H1 (cell line): ENCODE measurements around the gene HOMER2. TPM values are rescaled to one million over a fixed set of nuclear protein-coding genes. Genes with fewer than 3 reads are reported as not detected.

Experiments
- CTCF ChIA-PET: fragments of 300-600 bp; sonication (Branson Sonifier 250); formaldehyde crosslinking; loops from one replicate; lab custom pipeline; 2021; ENCODE audit not compliant: partially characterized antibody; lab: Charles Lee
- POLR2A ChIA-PET: fragments of 300-600 bp; sonication (Branson Sonifier 250); formaldehyde crosslinking; loops from one replicate; lab custom pipeline; 2021; ENCODE audit warnings: inconsistent platforms; ENCODE audit not compliant: partially characterized antibody; lab: Charles Lee
- DNase-seq, 2 experiments: peaks; one replicate each; pipeline versions ENCODE4 v3.0.0 to v3.0.0-alpha.2; 2010 to 2022; ENCODE audit warnings: low spot score in 2 of 2, low read depth in 1 of 2, mixed read lengths in 1 of 2
- FAIRE-seq: peaks from 2 replicates; lab custom pipeline; 2011; peaks lifted over from hg19 to GRCh38; lab: Jason Lieb, UNC
- H2AFZ ChIP-seq: 2 replicates; pipeline ENCODE4 v1.8.1; 2012; ENCODE audit warnings: low read length, inconsistent platforms
- H2AK5ac ChIP-seq: 2 replicates; pipeline ENCODE4 v1.6.1; 2013; ENCODE audit warnings: low read depth, low read length
- H2BK120ac ChIP-seq: replicated peaks from 2 replicates; pipeline ENCODE3; 2013; ENCODE audit warnings: low read depth, low read length, inconsistent platforms
- H2BK12ac ChIP-seq: 2 replicates; pipeline ENCODE4 v1.6.1; 2013; ENCODE audit warnings: low read depth, low read length
- H2BK15ac ChIP-seq: 2 replicates; pipeline ENCODE4 v1.6.1; 2013; ENCODE audit warnings: low read length
- H2BK20ac ChIP-seq: 2 replicates; pipeline ENCODE4 v1.6.1; 2013; ENCODE audit warnings: low read length
- H2BK5ac ChIP-seq: 2 replicates; pipeline ENCODE4 v1.6.1; 2013; ENCODE audit warnings: low read depth, low read length
- H3K14ac ChIP-seq: 2 replicates; pipeline ENCODE4 v1.6.1; 2013; ENCODE audit warnings: inconsistent platforms; ENCODE audit not compliant: insufficient read length
- H3K18ac ChIP-seq: 2 replicates; pipeline ENCODE4 v1.6.1; 2013; ENCODE audit warnings: low read length; ENCODE audit errors: extremely low read depth
- H3K23ac ChIP-seq: 2 replicates; pipeline ENCODE4 v1.6.1; 2013; ENCODE audit warnings: inconsistent platforms; ENCODE audit not compliant: insufficient read length
- H3K23me2 ChIP-seq: 2 replicates; pipeline ENCODE4 v1.6.1; 2013; ENCODE audit warnings: low read depth, low read length
- H3K27ac ChIP-seq: 2 replicates; pipeline ENCODE4 v1.6.1; 2011; ENCODE audit warnings: low read depth, low read length, inconsistent platforms
- H3K27me3 ChIP-seq, 4 experiments: replicated peaks in 1 of 4; 1 replicate in 1 of 4; 2 replicates in 3 of 4; pipeline versions ENCODE4 v1.6.1 to v1.8.1; 2011 to 2013; ENCODE audit warnings: low read length in 3 of 4, mild to moderate bottlenecking in 3 of 4, inconsistent platforms in 2 of 4, mixed read lengths in 2 of 4, moderate library complexity in 1 of 4; ENCODE audit not compliant: control insufficient read depth in 3 of 4, insufficient read depth in 3 of 4; ENCODE audit errors: extremely low read depth in 1 of 4
- H3K36me3 ChIP-seq, 4 experiments: 2 replicates each; pipeline versions ENCODE4 v1.6.1 to v1.8.1; 2011 to 2013; ENCODE audit warnings: mild to moderate bottlenecking in 4 of 4, low read length in 3 of 4, moderate library complexity in 2 of 4, control low read depth in 1 of 4, inconsistent platforms in 1 of 4; ENCODE audit not compliant: insufficient read depth in 4 of 4, control insufficient read depth in 2 of 4
- H3K4ac ChIP-seq: replicated peaks from 2 replicates; pipeline ENCODE3; 2013; ENCODE audit warnings: low read length, low read depth, mixed read lengths, inconsistent platforms; ENCODE audit not compliant: insufficient read length
- H3K4me1 ChIP-seq, 4 experiments: replicated peaks in 1 of 4; 1 replicate in 1 of 4; 2 replicates in 3 of 4; pipeline versions ENCODE4 v1.6.1 to v1.8.1; 2011 to 2013; ENCODE audit warnings: low read length in 3 of 4, inconsistent platforms in 2 of 4, mixed read lengths in 1 of 4; ENCODE audit not compliant: insufficient read depth in 4 of 4, control insufficient read depth in 3 of 4
- H3K4me2 ChIP-seq, 2 experiments: 2 replicates each; pipeline versions ENCODE4 v1.6.1 to v1.8.1; 2011 to 2013; ENCODE audit warnings: low read depth in 2 of 2, low read length in 2 of 2, control low read depth in 1 of 2, inconsistent platforms in 1 of 2, mild to moderate bottlenecking in 1 of 2; ENCODE audit not compliant: insufficient read depth in 1 of 2
- H3K4me3 ChIP-seq, 4 experiments: fragments of 200-600, 300-600 bp in 1 of 4; sonication (generic), shearing (Covaris generic), sonication (Bioruptor Twin) in 1 of 4; 2 replicates each; pipeline versions ENCODE4 v1.5.1 to v1.8.1; 2011 to 2016; ENCODE audit warnings: low read length in 4 of 4, low read depth in 3 of 4, control low read depth in 2 of 4, inconsistent platforms in 2 of 4, mild to moderate bottlenecking in 2 of 4, mixed read lengths in 1 of 4, moderate library complexity in 1 of 4; ENCODE audit not compliant: insufficient read depth in 2 of 4; ENCODE audit errors: extremely low read depth in 1 of 4
- H3K56ac ChIP-seq: replicated peaks from 2 replicates; pipeline ENCODE3; 2013; ENCODE audit warnings: low read depth, mild to moderate bottlenecking, mixed read lengths, low read length, inconsistent platforms; ENCODE audit not compliant: insufficient read length
- H3K79me1 ChIP-seq: 2 replicates; pipeline ENCODE4 v1.6.1; 2013; ENCODE audit warnings: low read depth, low read length, control low read depth
- H3K79me2 ChIP-seq, 2 experiments: 2 replicates each; pipeline versions ENCODE4 v1.6.1 to v1.8.1; 2012 to 2013; ENCODE audit warnings: low read length in 2 of 2, mild to moderate bottlenecking in 2 of 2, inconsistent platforms in 1 of 2; ENCODE audit not compliant: insufficient read depth in 2 of 2, control insufficient read depth in 1 of 2
- H3K9ac ChIP-seq, 4 experiments: replicated peaks in 1 of 4; 1 replicate in 1 of 4; 2 replicates in 3 of 4; pipeline versions ENCODE4 v1.6.1 to v1.8.1; 2011 to 2013; ENCODE audit warnings: low read depth in 3 of 4, low read length in 3 of 4, control low read depth in 2 of 4, mild to moderate bottlenecking in 2 of 4, moderate library complexity in 2 of 4, inconsistent platforms in 1 of 4; ENCODE audit errors: extremely low read depth in 1 of 4
- H3K9me3 ChIP-seq, 2 experiments: 2 replicates each; pipeline versions ENCODE4 v1.6.1 to v1.8.1; 2012 to 2013; ENCODE audit warnings: mild to moderate bottlenecking in 2 of 2, moderate library complexity in 2 of 2, control low read depth in 1 of 2, inconsistent platforms in 1 of 2, low read depth in 1 of 2, low read length in 1 of 2, mixed read lengths in 1 of 2; ENCODE audit not compliant: insufficient read depth in 2 of 2
- H4K20me1 ChIP-seq, 2 experiments: replicated peaks in 1 of 2; 2 replicates each; pipeline versions ENCODE3 to v1.8.1; 2011 to 2013; ENCODE audit warnings: inconsistent platforms in 2 of 2, low read length in 2 of 2, mild to moderate bottlenecking in 1 of 2; ENCODE audit not compliant: insufficient read depth in 2 of 2, control insufficient read depth in 1 of 2
- H4K5ac ChIP-seq: 2 replicates; pipeline ENCODE4 v1.6.1; 2013; ENCODE audit warnings: low read length, low read depth, mixed read lengths, inconsistent platforms; ENCODE audit not compliant: insufficient read length
- H4K8ac ChIP-seq: 2 replicates; pipeline ENCODE4 v1.8.0; 2013; ENCODE audit warnings: mild to moderate bottlenecking, moderate library complexity, low read length, inconsistent platforms; ENCODE audit not compliant: insufficient read depth; ENCODE audit errors: extremely low read depth
- H4K91ac ChIP-seq: replicated peaks from 2 replicates; pipeline ENCODE3; 2013; ENCODE audit warnings: low read length, mixed read lengths, inconsistent platforms; ENCODE audit not compliant: insufficient read length
- CBX8 ChIP-seq: fragments of 300-800, 300-1000 bp; sonication (generic); IDR thresholded peaks from 2 replicates; pipeline ENCODE4 v1.7.1; 2016; ENCODE audit warnings: low read depth, low read length, borderline replicate concordance
- CEBPB ChIP-seq: IDR thresholded peaks from 2 replicates; pipeline ENCODE4 v1.6.1; 2012; ENCODE audit warnings: low read depth, low read length
- CHD2 ChIP-seq: IDR thresholded peaks from 2 replicates; pipeline ENCODE4 v1.6.1; 2012; ENCODE audit warnings: low read length, improper control_type of control experiment
- CREB1 ChIP-seq: IDR thresholded peaks from 2 replicates; pipeline ENCODE4 v1.6.1; 2012; ENCODE audit warnings: inconsistent platforms
- EGR1 ChIP-seq: IDR thresholded peaks from 2 replicates; pipeline ENCODE4 v1.6.1; 2011; ENCODE audit warnings: low read depth, low read length, borderline replicate concordance
- FOSL1 ChIP-seq: IDR thresholded peaks from 2 replicates; pipeline ENCODE4 v1.6.1; 2011; ENCODE audit warnings: mild to moderate bottlenecking, low read depth, low read length, moderate library complexity; ENCODE audit not compliant: insufficient read depth
- KDM1A ChIP-seq: fragments of 200-600, 300-600 bp; sonication (generic); IDR thresholded peaks from 2 replicates; pipeline ENCODE4 v1.7.1; 2016; ENCODE audit warnings: mild to moderate bottlenecking, low read length, borderline replicate concordance
- RBBP5 ChIP-seq: IDR thresholded peaks from 2 replicates; pipeline ENCODE4 v1.7.1; 2012; ENCODE audit warnings: low read depth, mild to moderate bottlenecking, inconsistent platforms, low read length, moderate library complexity, borderline replicate concordance
- TAF7 ChIP-seq: optimal IDR thresholded peaks from 2 replicates; pipeline ENCODE3; 2011; ENCODE audit warnings: low read depth, mild to moderate bottlenecking, inconsistent platforms, low read length, moderate library complexity, borderline replicate concordance
- TBP ChIP-seq: IDR thresholded peaks from 2 replicates; pipeline ENCODE4 v1.6.1; 2011; ENCODE audit warnings: low read depth, low read length, improper control_type of control experiment
- ZNF274 ChIP-seq: IDR thresholded peaks from 2 replicates; pipeline ENCODE4 v1.7.0; 2012; ENCODE audit warnings: low read length, borderline replicate concordance; ENCODE audit errors: extremely low read depth
- WGBS, 2 experiments: shearing (Covaris generic) in 1 of 2; methylation state at CpG; one replicate each; pipeline versions ENCODE4 v1.1.6 to v1.1.7; 2013 to 2015; ENCODE audit warnings: low lambda C conversion rate in 2 of 2, mixed read lengths in 2 of 2, inconsistent platforms in 1 of 2, low coverage in 1 of 2, missing lambda C conversion rate in 1 of 2; ENCODE audit not compliant: insufficient replicate concordance in 2 of 2, insufficient coverage in 1 of 2, insufficient read length in 1 of 2; ENCODE audit errors: extremely low coverage in 1 of 2, missing lambda C conversion rate in 1 of 2; 5-methylcytosine and 5-hydroxymethylcytosine counted together
- polyA plus RNA-seq, 7 experiments: library from polyadenylated mRNA; depleted of rRNA in 3 of 7; stranded (reverse) in 5 of 7; unstranded in 2 of 7; fragments of >200 nt in 5 of 7; fragments of 200-250 nt in 2 of 7; gene quantifications; 1 replicate in 5 of 7; 2 replicates in 1 of 7; 4 replicates in 1 of 7; pipeline versions ENCODE4 v1.2.1 to v1.2.3, GENCODE V29; 2011 to 2013; ENCODE audit warnings: missing spikeins in 2 of 7, mixed read lengths in 2 of 7
- total RNA-seq: library from RNA; stranded (reverse); fragmentation: NEBNext Ultra II Directional; extraction: Animal tissue kit (Norgen Biotek cat#: 25700); gene quantifications from 2 replicates; pipeline ENCODE4 v1.2.1, GENCODE V29; 2021
- TF ChIP-seq, protein P1 (sequence below), 3 experiments: IDR thresholded peaks; 1 replicate in 2 of 3; 2 replicates in 1 of 3; pipeline versions ENCODE4 v1.5.1 to v1.6.1; 2011; ENCODE audit warnings: low read length in 3 of 3, mild to moderate bottlenecking in 3 of 3, inconsistent platforms in 2 of 3, low read depth in 1 of 3, moderate library complexity in 1 of 3; ENCODE audit not compliant: insufficient read depth in 1 of 3; ENCODE audit errors: control extremely low read depth in 1 of 3

HOMER2 gene
- total and polyA plus RNA-seq, 2 of the 8 experiments (the other 6 are each of a cell fraction or from before 2014, with no cell fraction given): 12.5 to 27.6 TPM

- Histone ChIP-seq H2BK12ac (no peak overlapping the region), H3K27me3 (peaks cover 0 to 17% (median 10%) of the 10 kb centered on the region in 4 experiments; a peak in 5 of 7 replicates), H3K36me3 (no peaks in the 10 kb centered on the region), H4K20me1 (peaks cover 0 to 2% of the 10 kb centered on the region in 2 experiments), H3K79me2 (no peaks in the 10 kb centered on the region), H4K5ac (no peak overlapping the region), H4K91ac (no peak overlapping the region), H3K23me2 (peaks cover 3% of the 10 kb centered on the region; the same call in 1 of the 2 replicates), H3K23ac (no peak overlapping the region), H3K4me1 (no peaks in the 10 kb centered on the region; a peak in 1 of 7 replicates), H3K4me2 (no peak overlapping the region; a peak in 1 of 4 replicates), H3K4ac (no peak overlapping the region), H2AFZ (no peak overlapping the region), H3K14ac (no peak overlapping the region), H2BK20ac (no peak overlapping the region), H2BK15ac (no peak overlapping the region), H3K4me3 (no peak overlapping the region), H2BK5ac (no peak overlapping the region), H3K9me3 (no peaks in the 10 kb centered on the region), H2AK5ac (no peak overlapping the region), H2BK120ac (no peak overlapping the region), H3K27ac (no peak overlapping the region), H3K9ac (no peak overlapping the region), H3K56ac (no peak overlapping the region), H3K18ac (no peak overlapping the region), H4K8ac (no peak overlapping the region), H3K79me1 (no peaks in the 10 kb centered on the region)
- 91% methylated on average over 5 of the region's 5 CpGs; no CpG with 5 or more reads in 1 of the 2 experiments for WGBS, 2 experiments
- CTCF ChIA-PET: no interaction called here
- FAIRE-seq: no peak
- DNase-seq: no peak
- POLR2A ChIA-PET: interaction anchor here (1.3 kb wide), 1 partner anchor 8 kb away, joined by 3 read pairs; no protein-coding TSS in a partner anchor
- TF ChIP-seq CEBPB: no peak
- no peak for TF ChIP-seq CBX8
- TF ChIP-seq TBP: no peak
- TF ChIP-seq, protein P1, sequence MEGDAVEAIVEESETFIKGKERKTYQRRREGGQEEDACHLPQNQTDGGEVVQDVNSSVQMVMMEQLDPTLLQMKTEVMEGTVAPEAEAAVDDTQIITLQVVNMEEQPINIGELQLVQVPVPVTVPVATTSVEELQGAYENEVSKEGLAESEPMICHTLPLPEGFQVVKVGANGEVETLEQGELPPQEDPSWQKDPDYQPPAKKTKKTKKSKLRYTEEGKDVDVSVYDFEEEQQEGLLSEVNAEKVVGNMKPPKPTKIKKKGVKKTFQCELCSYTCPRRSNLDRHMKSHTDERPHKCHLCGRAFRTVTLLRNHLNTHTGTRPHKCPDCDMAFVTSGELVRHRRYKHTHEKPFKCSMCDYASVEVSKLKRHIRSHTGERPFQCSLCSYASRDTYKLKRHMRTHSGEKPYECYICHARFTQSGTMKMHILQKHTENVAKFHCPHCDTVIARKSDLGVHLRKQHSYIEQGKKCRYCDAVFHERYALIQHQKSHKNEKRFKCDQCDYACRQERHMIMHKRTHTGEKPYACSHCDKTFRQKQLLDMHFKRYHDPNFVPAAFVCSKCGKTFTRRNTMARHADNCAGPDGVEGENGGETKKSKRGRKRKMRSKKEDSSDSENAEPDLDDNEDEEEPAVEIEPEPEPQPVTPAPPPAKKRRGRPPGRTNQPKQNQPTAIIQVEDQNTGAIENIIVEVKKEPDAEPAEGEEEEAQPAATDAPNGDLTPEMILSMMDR (IDR thresholded peaks at IDR 0.05; ENCODE audit: control extremely low read depth in 1 of 3, insufficient read depth in 1 of 3, low read depth in 1 of 3, low read length in 3 of 3): no peak
- TF ChIP-seq RBBP5: no peak
- no peak for TF ChIP-seq FOSL1
- TF ChIP-seq CREB1: no peak
- no peak for TF ChIP-seq EGR1
- TF ChIP-seq CHD2: no peak
- no peak for TF ChIP-seq KDM1A
- TF ChIP-seq TAF7: no peak
- no peak for TF ChIP-seq ZNF274
Measured at GRCh38 chr15:82950295-82950694, 2.2 kb downstream of the HOMER2 start.
